ENCODE data around the gene ACE.
"Not testable (repeated sequence)": the region's sequence is repeated elsewhere in the genome, so short reads cannot be mapped to it uniquely, and the experiment has no call there.

The ACE gene

DNA sequence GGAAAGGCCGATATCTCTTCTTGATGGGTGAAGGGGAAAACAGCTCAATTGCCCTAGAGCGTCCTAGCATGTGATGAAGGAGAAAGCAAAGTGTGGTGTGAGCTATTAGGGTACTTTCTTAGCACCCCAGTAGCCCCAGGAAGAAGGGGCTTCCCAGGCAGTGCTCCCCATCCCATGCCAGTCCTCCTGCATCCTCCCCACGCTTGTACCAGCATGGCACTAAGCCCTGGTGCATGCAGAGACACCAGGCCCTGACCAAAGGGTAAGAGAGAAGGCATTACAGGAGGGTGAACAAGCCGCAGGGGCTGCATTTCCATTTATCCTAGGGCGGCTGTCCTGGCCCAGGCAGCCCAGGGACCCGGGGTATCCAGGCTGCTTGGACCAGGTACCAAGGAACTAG is 33.8 kb upstream of the ACE start:
- DNase-seq: no peak

DNA sequence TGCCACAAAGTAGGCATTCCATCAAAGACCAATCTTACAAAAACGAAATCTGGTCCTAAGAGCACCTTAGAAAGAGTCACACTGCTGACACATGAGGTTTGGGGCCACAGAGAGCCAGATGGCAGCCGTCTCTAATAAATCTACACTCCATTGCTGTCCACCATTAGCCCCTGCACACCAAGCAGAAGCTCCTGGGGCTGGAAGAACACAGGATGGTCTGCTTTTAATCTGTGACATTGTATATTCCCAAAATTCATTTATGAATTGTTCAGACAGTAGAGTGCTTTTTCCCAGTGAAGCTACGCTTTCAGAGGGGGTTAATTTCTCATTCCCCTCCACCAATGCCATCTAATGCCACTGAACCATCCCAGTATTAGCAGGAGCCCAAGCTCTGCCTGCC is 32.4 kb upstream of the ACE start:
- no peak for DNase-seq

DNA sequence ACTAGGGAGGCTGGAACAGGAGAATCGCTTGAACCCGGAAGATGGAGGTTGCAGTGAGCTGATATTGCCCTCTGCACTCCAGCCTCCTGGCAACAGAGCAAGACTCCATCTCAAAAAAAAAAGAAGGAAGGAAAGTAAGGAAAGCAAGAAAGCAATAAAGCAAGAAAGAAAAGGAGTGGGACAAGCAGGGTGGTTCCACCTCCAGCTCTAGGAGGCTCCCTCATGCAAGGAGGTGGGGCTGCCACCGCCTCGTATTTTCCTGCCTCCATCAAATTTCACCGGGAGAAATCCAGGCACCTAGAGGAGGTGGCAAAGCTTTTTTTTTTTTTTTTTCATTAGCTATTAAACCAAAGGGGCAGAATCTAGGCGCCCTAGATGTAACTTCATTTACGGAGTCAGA is 31.8 kb upstream of the ACE start:
- no peak for DNase-seq

DNA sequence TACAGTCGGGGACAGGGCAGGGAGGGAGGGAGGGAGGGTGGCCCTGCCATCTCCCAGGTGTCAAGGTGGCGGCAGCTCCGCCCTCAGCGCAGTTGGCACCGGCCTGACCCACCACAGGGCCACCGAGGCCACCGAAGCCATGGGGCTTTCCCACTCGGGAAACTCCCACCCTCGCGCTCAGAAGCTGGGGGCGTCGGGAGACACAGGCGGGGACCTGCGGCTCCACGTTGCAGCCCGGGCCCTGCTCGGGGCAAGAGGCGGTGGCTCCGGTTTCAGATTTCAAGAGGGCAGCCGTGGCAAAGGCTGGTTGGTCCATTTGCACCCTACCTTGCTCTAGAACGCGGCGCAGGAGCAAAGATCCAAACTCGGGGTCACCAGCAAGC is 31.3 kb upstream of the ACE start:
- DNase-seq: peak in 1 of 51 donors; percentile 59

DNA sequence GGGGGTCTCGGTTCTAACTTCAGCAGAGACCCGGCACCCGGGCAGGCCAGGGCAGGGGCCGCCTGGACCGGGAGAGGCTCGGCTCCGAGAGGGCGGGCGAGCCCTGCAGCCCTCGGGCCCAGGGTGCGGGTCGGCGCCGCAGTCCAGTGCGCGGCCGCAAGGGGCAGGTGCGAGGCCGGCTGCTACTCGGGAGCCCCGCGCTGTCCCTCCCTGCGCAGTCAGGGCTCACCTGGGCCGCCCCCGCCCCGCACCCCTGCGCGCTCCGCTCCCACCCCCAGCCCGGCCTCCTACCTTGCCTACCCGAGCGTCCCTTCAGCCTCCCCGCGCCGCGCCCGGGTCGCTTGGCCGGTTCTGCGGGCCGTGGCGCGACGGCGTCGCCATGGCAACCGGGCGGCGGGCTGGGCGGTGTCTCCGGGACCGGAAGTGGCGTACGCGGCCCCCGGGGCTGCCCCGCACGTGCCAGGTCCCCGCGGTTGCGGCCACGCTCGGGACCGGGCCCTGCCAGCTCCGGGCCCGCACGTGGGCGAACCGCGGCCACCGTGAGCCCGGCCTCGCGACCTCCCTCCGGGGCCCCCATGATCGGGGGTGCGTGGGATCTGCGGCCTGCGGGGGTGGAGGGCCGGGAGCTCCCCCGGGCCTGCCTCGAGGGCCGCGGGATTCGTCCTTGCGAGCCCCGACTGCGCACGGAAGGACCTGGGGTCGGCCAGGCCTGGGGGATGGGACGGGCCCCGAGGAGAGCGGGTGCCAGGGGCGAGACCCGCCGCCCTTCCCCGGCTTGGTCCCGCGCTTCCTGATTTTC is 30.7 kb upstream of the ACE start, which contains the start of gene CYB561:
CYB561 (minus strand) TSS at position 353 of the 799 bp plus-strand sequence. CDS start 8,759 bp downstream, outside the sequence.
- peak in 34 of 51 donors; percentile 9 to 69 (median 43) for DNase-seq

DNA sequence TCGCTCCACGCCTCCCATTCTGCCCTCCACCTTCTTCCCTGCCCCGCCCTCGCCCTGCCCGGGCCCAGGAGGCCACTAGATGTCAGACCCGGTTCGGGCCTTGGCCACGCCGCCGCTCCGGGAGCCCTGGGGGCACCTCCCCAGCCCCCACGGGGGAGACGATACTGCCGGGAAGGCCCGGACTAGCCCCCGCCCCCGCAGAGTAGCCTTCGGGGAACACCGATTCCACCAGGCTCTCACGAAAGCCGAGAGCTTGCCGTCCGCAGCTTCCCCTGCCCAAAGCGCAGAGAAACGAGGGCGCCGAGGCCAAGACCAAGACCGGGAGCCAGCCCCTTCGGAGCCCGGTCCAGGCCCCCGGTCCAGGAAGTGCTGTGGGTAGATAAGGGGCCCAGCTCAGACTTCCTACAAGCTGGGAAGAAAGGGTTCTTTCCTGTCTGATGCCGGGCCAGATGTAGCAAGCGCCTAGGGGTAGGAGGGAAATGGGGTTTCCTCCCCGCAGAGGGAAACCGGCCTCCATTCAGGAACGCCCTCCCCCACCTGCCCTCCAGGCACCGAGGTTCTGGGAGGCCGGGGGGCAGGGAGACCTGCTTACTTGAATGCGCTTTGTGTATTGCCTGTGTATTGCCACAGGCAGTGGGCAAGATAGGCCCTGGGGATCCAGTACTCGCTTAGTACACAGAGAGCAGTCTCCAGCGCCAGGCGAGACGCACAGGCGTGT is 29.9 kb upstream of the ACE start:
- peak in 12 of 51 donors; percentile 6 to 50 (median 32) for DNase-seq

DNA sequence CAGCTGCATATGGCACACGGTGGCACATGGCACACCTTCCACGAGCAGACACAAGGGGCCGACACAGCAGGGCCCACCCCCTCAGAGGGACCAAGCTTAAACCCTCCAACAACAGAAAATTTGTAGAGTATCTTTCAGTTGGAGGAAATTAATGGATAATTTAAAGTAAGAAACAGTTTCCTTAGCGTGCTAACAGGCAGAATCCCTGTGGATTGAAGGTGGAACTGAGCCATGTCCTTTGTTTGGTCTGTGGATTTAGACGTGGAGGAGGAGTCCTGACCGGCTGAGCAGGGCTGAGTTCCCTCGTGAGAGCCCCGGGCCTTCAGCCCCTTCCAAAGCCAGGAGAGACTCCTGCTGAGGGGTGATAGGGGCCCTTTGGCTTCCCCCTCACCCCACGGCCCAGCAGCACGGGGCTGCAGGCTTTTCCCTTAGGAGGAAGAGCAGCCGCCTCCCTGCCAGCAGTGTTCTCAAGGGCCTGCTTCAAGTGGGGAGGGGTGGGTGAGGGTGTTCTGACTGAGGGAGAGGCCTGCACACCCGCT is 29.3 kb upstream of the ACE start:
- no peak for DNase-seq

DNA sequence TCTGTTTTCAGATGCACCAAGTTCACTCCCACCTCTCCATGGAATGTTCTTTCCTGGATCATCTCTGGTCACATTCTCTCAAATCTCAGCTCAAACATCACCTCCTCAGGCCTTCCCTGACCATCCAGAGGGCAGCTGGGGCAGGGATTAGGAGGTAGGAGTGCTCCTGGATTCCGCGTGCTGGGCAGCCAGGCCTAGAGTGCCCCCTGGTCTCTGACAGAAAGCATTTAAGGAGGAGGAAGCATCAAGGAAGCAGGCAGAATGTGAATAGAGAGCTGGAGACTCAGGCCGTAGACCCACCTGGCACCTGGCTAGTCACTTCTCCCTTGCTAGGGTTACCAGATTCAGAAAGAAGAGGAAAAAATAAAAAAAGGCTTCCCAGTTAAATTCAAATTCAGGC is 28.2 kb upstream of the ACE start:
- no peak for DNase-seq

DNA sequence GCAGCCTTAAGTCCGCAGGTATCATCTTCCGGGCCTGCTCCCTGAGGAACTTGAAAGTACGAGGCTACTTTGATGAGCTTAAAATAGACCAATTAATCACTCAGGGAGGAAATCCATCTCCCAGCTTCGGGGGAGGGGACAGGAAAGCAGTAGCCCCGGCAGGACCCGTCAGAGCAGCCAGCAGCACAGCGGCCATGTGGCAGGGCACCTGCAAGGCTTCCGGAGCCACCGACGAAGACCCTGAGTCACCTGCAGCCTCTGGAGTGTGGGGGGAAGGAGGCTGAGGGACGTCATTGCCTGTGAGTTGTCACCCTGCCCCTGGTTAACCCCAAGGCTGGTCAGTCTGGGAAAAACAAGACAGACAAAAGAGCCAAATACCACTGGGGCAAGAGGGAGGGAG is 26.3 kb upstream of the ACE start:
- DNase-seq: no peak

DNA sequence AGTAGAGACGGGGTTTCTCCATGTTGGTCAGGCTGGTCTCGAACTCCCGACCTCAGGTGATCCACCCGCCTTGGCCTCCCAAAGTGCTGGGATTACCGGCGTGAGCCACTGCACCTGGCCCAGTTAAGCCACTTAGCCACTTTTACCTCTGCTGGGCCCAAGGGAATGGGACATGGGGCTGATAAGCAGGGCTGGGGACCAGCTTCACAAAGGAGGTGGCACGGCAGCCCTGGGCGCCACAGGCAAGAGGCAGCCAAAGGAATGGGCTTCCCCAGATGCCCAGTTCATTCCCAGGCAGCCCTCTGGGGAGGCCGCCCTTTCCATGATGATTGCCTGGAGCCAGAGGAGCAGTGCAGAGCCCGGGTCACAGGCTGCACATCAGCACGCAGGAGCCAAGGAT is 25.7 kb upstream of the ACE start:
- DNase-seq: no peak

DNA sequence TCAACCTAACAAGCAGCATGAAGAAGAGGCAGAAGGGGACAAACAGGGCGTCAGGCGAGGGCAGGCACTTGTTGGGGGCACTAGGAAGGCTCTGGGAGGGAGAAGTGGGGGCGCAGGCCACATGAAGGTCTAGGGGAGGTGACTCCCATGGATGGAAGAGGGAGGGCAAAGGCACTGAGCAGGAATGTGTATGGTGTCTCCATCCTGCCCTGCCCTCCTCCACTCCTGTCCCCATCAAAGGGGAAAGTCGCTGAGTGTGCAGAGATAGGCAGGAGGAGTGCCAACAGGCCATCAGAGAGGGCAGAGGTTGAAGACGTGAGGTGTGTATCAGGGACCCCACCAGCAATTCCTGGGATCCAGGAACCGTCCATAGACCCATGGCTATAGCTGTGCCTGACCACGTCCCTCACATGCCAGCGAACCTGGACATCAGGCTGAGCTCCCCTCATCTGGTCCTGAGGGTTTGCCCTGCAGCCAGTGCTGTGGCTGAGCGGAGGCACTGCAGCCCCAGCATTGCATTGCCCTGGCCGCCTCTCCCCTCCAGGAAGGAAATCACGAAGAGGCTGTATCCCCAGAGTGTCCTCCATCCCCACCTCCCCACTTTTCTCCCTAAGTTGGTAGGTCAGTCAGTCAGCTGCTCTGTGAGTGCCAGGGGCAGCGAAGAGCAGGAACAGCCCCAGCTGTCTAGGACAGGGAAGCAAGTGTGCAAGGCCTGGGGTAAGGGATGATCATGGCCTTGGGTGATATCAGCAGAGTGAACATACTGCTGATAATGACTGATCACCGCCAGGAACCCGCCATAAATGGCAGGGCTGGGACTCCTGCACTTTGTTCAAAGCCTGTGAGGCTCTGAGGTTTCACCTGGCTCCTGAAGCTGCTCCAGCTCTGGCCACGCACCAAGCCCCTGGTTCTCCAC is 24.6 kb upstream of the ACE start:
- DNase-seq: no peak

DNA sequence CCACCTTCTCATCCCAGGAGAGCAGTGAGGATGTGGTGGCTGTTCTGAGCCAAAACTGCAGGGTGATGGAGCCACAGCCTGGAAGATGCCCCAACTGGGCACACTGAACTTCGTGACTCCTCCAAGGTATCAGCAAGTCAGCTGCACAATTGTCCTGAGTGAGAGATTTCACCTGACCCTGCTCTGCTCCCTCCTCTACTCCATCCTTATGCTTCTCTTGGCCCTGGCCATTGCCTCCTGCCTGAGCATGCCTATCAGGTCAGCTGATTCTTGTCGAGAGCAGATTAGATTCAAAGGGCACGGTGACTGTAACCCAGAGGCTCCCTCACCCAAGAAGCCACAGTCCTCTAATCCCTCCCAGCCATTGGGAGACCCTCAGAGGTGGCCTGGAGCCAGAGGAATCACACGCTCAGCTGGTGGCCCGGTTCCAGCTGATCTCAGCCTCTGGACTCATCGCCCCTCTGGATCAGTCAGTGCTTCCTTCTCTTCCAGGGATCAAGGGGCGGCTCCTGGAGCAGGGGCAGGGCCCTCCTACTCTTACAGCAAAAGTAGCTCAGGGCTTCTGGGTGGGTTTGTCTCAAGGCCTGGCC is 23.8 kb upstream of the ACE start:
- no peak for DNase-seq

DNA sequence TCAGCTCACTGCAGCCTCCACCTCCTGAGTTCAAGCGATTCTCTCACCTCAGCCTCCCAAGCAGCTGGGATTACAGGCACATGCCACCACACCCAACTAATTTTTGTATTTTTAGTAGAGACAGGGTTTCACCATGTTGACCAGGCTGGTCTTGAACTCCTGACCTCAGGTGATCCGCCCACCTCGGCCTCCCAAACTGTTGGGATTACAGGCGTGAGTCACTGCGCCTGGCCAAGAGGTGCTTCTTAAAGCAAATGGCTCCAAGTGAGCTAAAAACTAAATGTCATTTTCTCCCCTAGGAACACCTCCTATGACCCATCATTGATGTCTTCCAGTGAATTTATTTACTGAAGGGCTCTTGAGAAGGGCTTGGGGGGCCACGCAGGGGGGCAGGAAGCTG is 22.5 kb upstream of the ACE start:
- DNase-seq: not testable (repeated sequence)

DNA sequence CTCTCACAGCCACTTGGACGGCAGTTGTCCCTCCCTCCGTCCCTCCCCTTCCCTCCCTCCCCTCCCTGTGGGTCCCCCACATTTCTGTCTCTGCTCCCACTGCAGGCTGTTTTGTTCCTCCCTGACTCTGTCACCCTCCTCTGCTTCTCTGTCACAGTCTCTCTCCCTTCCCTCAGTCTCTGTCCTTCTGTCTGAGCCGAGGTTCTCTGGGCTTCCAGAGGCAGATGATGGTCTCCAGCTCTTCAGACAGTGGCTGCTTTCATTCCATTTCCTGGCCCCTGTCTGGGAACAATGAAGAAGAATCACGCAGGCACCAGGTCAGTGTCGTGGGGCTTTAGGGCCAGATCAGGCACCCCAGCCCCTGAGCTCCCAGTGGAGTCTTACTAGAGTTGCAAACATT is 21.9 kb upstream of the ACE start:
- no peak for DNase-seq

DNA sequence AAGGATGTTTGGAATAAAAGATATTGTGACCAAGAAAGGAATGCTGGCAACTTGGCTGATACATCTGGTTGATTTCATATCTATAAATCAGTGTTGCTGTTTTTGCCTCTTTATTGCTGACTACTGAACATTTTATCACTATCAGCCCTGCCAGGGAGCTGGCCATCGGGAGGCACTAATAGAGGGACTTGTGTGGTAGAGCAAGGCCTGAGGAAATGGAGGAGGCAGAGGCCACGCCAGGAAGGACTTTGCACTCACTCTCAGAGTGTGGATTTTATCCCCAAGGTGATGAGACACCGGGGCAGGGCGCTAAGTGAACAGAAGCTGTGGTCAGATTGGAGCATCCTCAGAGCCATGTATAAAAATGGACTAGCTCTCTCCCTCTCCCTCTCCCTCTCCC is 21.4 kb upstream of the ACE start:
- DNase-seq: no peak

DNA sequence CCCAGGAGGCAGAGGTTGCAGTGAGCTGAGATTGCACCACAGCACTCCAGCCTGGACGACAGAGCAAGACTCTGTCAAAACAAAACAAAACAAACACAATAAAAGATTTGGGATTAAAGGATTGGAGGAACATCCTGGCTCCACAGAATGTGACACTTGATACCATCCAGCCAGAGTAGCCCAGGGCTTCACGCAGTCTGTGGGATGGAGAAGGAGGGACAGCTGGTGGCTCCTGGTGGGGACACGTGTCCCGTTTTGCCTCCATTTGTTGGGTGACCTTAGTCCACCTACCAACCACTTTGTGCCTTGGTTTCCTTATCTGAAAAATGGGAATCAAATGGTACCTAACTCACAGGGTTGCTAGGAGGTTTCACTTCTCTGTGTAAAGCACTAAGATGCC is 18.4 kb upstream of the ACE start:
- no peak for DNase-seq

DNA sequence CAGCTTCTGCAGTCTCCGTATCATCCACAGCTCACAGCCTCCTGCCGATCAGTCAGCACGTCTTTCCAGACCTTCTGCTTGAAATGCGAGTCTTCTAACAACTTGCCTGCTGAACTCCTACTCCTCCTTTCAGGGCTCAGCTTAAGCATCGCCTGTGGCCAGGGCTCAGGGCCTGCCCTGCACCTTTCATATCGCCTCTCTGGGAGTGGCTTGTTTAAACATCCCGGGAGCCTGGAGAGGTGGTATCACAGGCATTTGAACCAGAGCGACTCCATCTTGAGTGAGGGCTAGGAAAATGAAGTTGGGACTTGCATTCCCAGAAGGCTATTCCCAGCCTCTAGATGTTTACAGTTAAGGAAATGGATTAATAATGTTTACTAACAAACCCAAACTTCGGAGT is 16.8 kb upstream of the ACE start:
- no peak for DNase-seq

DNA sequence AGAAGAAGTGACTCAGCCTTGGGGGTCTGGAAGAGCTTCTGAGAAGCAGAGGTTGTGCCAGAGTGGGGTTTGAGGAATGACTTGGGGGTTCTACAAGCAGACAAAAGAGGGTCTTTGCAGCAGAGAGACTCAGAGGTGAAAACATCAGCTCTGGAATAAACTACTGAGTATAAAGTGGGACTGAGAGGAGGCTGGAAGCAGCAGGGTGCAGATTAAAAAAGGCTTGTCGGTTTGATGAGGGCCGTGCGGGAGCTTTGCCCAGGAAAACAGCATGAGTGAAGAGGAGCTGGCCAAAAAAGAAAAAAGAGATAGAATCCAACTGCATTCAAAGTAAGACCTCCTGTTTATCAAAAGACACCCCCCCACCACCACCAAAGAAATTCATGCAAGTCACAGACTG is 13.1 kb upstream of the ACE start:
- DNase-seq: no peak

DNA sequence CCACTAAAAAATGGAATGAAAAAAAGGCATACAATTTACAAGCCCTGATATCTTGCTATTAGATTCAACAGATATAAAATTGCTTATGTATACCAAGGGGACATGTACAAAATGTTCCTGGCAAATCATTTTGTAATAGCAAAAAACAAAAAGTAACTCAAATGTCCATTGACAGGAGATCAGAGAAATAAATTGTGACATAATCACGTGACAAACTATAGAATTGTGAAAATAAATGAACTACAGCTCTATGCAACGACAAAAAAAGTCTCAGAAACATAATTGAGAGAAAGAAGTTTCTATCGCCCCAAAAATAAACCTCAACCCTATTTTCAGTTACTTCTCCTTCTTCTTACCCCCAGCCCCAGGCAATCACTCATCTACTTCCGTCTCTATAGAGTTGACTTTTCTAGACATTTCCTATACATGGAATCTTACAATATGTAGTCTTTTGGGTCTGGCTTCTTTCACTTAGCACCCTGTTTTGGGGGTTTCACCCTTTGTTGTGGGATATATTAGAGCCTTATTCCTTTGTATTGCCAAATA is 12.1 kb upstream of the ACE start:
- no peak for DNase-seq

DNA sequence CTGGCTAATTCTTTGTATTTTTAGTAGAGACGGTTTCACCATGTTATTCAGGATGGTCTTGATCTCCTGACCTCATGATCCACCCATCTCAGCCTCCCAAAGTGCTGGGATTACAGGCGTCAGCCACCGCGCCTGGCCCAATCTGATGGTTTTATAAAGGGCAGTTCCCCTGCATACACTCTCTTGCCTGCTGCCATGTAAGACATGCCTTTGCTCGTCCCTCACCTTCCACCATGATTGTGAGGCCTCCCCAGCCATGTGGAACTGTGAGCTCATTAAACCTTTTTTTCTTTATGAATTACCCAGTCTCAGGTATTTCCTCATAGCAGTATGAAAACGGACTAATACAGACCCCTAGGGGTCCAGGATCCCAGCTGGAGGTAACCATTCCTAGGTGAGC is 8.8 kb upstream of the ACE start:
- not testable (repeated sequence) for DNase-seq

DNA sequence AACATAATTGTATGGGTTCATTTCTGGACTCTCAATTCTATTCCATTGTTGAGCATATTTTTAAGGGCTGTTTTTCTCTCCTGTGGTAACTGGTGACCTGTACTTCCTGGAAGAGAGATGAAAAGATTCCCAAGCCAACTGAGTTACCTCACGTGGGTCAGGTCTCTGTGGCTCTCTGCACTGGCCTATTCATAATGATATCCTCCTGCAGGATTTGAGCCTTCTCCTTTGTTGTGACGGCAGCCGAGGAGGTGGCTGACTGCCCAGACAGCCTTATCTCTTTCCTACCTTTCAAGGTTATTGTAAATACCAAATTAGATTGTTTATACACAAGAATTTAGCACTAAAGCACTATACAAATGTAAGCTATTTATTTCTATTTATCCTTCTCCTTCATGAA is 2.7 kb upstream of the ACE start:
- no peak for DNase-seq

Measured in hypothalamus (tissue), 51 donors.